Measurements from ENCODE around the gene HOMER2.
"Not testable (repeated sequence)": the region's sequence is repeated elsewhere in the genome, so short reads cannot be mapped to it uniquely, and the experiment has no call there.

HOMER2 gene

GRCh38 chr15:82874961-82875360 is 77.6 kb downstream of the HOMER2 start:
- DNase-seq (ENCODE audit: low read depth), result no peak
- no peak overlapping the region for H3K4me3 ChIP-seq (ENCODE audit: low read depth, low read length)

GRCh38 chr15:82874267-82874666 is 78.3 kb downstream of the HOMER2 start:
- no peak for DNase-seq (ENCODE audit: low read depth)
- no peak overlapping the region for H3K4me3 ChIP-seq (ENCODE audit: low read depth, low read length)

DNA sequence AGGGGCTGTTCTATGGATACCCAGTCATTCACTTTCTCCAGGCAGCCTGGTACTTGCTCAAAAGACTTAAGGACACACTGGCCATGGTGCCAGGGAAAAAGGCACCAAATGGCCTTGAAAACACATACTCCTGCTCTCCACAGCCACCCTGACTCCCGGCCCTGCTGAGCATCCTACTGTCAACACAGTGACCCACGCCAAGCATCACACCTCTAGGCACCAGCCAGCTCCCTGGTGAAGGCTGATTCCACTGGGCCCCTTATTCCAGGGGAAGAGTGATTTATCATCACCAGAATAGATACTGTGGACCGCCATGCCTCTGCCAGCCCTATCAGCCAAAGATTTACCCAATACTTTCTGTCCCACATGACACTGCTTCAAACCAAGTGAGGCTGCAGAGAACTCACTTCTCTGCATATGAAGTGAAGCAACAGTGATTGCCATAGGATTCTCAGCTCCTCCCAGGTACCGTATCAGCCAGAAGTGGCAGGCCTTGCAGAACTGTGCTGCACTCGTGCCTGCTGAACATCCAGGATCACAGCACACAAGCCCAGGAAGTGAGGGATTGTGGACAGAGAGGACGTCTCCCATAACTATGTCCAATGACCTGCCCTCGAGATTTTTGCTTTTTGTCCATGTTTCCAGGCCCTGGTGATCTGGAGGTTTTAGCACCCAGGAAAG is 79.4 kb downstream of the HOMER2 start:
- H3K4me3 ChIP-seq (ENCODE audit: low read depth, low read length), result no peak overlapping the region
- DNase-seq (ENCODE audit: low read depth), result no peak

DNA sequence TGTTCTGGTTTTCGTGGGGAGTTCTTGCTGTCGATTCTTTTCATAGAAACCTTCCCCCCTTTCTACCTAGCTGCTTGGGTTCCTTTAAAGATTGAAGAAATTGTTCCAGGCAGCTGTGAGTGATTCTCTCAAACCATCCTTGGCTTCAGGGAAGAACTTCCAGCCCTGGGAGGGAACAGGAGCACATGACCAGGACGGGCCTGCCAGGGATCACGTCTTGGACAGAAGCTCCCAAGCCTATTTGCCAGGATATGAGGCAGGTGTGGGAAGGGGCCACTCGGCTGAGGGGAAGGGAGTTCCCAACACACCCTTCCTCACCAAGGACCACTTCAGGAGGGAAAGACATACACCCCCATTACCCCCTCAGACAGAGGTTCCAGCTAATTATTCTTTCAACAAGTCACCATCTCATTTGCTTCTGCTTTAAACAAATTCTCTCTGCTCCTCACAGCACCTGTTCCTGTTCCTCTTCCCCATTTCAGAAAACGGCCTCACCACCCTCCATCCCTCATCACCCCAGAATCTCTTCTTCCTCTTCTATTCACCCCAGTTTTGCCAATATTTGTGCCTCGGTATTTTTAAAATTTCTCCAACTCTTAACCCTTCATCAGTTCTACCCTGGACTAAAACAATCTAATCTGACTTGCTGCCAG is 80.6 kb downstream of the HOMER2 start:
- no peak for DNase-seq (ENCODE audit: low read depth)
- H3K4me3 ChIP-seq (ENCODE audit: low read depth, low read length), result no peak overlapping the region

DNA sequence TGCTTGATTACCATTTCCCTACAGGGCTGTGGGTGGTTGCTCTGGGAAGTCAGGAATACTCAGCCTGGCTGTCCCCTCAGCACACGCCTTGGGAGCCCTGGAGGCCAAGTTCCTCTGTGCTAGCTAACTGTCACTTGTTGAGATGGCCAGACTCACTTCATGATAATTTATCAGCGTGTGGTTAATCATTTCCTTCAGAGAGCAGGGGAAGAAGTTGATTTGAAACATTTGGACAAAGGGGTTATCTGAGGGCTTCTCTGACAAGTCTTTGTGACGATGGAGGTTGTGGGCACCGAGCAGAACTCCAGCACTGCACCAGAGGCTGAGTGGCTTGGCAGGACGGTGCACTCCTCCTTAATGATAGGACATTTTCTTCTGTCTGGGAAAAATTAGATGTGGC is 81.2 kb downstream of the HOMER2 start:
- no peak for DNase-seq (ENCODE audit: low read depth)
- no peak overlapping the region for H3K4me3 ChIP-seq (ENCODE audit: low read depth, low read length)

GRCh38 chr15:82870727-82871320 is 81.7 kb downstream of the HOMER2 start:
- no peak overlapping the region for H3K4me3 ChIP-seq (ENCODE audit: low read depth, low read length)
- no peak for DNase-seq (ENCODE audit: low read depth)

DNA sequence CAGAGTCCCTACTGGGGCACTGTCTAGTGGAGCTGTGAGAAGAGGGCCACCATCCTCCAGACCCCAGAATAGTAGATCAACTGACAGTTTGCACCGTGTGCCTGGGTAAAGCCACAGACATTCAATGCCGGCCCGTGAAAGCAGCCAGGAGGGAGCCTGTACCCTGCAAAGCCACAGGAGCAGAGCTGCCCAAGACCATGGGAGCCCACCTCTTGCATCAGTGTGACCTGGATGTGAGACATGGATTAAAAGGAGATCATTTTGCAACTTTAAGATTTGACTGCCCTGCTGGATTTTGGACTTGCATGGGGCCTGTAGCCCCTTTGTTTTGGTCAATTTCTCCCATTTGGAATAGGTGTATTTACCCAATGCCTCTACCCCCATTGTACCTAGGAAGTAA is 86.5 kb downstream of the HOMER2 start:
- H3K4me3 ChIP-seq (ENCODE audit: low read depth, low read length); DNase-seq (ENCODE audit: low read depth): not testable (repeated sequence)

GRCh38 chr15:82865581-82865980 is 86.9 kb downstream of the HOMER2 start:
- DNase-seq (ENCODE audit: low read depth); H3K4me3 ChIP-seq (ENCODE audit: low read depth, low read length): not testable (repeated sequence)

DNA sequence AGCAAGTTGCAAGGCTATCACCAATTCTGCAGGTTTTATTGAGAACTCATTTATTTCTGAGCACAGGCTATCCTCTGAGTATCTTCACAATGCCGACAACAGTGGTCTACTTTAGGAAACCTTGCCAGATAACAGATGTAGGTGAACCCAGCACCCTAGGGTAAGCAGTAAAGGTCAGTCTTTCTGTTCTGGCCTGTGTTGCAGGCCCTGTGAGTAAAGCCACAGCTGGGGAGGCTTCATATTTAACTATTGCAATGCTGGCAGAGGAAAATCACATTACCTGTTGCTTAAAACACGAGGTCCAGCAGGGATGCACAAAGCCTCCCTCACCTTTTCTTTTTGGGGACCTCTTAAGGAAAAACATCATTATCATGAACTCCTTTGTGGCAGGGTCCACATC is 87.6 kb downstream of the HOMER2 start:
- H3K4me3 ChIP-seq (ENCODE audit: low read depth, low read length), result no peak overlapping the region

DNA sequence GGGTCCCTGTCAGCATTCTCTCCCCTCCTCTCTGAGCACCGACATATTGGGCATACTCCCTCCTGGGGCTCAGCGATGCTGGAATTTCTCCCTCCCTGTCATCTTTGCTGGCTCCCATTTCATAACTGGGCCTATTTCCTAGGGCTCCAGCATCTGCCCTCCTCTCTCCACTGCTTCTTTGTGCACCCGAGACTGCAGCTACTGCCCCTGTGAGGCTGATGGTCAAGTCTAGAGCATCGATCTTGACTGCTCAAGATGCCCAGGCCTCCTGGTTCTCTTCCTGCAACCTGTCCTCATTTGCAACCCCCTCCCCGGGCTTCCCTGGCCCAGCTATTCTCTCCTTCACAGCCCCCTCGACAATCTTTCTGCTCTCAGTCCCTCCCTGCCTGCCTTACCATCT is 89.6 kb downstream of the HOMER2 start:
- DNase-seq (ENCODE audit: low read depth), result no peak
- no peak overlapping the region for H3K4me3 ChIP-seq (ENCODE audit: low read depth, low read length)

More for the DNA sequence above, 87.6 kb downstream of the HOMER2 start:
- DNase-seq (ENCODE audit: low read depth), result no peak

DNA sequence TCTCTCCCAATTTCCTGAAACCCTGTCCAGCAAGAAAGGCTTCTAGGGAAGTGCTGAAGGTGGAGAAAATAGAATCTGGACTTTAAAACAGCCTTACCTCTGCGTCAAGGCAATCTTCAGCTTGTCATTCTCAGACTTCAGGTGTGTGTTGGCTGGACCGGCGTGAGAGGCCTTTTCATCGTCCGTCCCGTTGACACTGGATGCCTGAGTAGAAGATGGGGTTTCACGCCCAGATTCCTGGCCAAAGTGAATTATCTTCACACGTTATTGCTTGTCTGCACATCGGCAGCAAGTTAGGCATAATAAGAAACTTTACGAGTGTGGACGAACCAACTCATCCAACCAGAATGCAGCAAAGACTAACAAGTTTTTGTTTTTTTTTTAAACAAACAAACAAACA is 93.6 kb downstream of the HOMER2 start:
- no peak for DNase-seq (ENCODE audit: low read depth)
- H3K4me3 ChIP-seq (ENCODE audit: low read depth, low read length), result no peak overlapping the region

- no peak for DNase-seq (ENCODE audit: low read depth)
- no peak overlapping the region for H3K4me3 ChIP-seq (ENCODE audit: low read depth, low read length)
Measured at GRCh38 chr15:82856397-82857170, 95.9 kb downstream of the HOMER2 start.

- DNase-seq (ENCODE audit: low read depth), result no peak
- no peak overlapping the region for H3K4me3 ChIP-seq (ENCODE audit: low read depth, low read length)
Measured at GRCh38 chr15:82855286-82856100, 97.0 kb downstream of the HOMER2 start.

DNA sequence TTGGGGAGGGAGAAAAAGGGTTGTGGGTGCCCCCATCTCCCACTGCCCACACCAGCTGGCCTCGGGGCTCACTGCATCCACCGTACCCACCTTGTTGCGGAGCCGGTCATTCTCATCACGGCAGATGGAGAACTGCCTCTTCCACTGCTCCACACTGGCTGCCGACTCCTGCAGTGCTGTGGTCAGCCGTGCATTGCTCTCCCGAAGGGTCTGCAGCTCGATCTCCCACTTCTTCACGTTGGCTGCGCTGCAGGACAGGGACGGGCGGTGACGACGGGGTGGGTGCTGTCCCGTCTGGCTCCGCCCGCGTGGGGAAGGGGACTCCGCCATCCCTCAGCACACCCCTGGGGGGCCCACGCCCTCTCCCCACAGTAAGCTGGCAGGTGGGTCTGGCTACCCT is 98.0 kb downstream of the HOMER2 start:
- no peak overlapping the region for H3K4me3 ChIP-seq (ENCODE audit: low read depth, low read length)
- no peak for DNase-seq (ENCODE audit: low read depth)

- no peak overlapping the region for H3K4me3 ChIP-seq (ENCODE audit: low read depth, low read length)
- DNase-seq (ENCODE audit: low read depth), result no peak
Measured at GRCh38 chr15:82852941-82853561, 99.5 kb downstream of the HOMER2 start.

DNA sequence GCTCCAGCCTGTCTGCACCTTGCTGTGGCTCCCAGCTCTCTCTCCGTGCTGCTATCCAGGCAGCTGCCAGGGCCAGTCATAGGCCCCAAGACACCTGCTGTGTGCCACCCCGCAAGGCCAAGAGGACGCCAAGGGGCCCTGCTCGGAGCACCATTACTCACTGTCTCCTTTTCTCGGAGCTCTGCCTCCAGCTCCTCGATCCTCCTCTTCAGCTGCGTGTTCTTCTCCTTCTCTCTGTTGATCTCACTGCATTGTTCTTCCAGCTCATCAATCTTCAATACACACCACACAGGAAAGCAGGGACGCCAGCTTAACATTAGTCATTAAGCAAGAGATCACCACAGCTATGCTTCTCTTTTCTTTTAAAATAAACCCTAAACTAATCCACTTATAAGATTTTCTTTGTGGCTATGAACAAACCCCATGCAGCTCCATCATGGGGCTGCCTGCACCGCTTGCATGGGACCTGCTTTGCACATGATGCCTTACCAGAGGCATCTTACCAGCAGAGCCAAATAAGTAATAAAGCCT is 100.5 kb downstream of the HOMER2 start:
- H3K4me3 ChIP-seq (ENCODE audit: low read depth, low read length), result no peak overlapping the region
- no peak for DNase-seq (ENCODE audit: low read depth)

- no peak overlapping the region for H3K4me3 ChIP-seq (ENCODE audit: low read depth, low read length)
- no peak for DNase-seq (ENCODE audit: low read depth)
Measured at GRCh38 chr15:82851306-82851850, 101.1 kb downstream of the HOMER2 start.

- H3K4me3 ChIP-seq (ENCODE audit: low read depth, low read length), result no peak overlapping the region
- DNase-seq (ENCODE audit: low read depth), result no peak
Measured at GRCh38 chr15:82850731-82851130, 101.8 kb downstream of the HOMER2 start.
